HEK293 (cell line): Measurements from ENCODE around the gene C1QB.

Experiments
- CTCF ChIA-PET: fragments of 350-600 bp; formaldehyde crosslinking; extraction: SDS; loops from one replicate; lab custom pipeline; 2021; ENCODE audit warnings: antibody characterized with exemption; lab: Yijun Ruan, JAX
- POLR2A ChIA-PET: fragments of 300-600 bp; formaldehyde crosslinking; extraction: SDS; loops from one replicate; lab custom pipeline; 2020; ENCODE audit warnings: antibody characterized with exemption, inconsistent platforms; lab: Yijun Ruan, JAX
- H3K27ac ChIP-seq: fragments of 200-500 bp; sonication (Bioruptor generic); 2 replicates; pipeline ENCODE4 v1.5.1; 2014; ENCODE audit warnings: low read depth, low read length, control low read depth, inconsistent platforms; ENCODE audit errors: extremely low read depth
- H3K36me3 ChIP-seq, 2 experiments: fragments of 200-500 bp in 1 of 2; sonication (Bioruptor generic) in 1 of 2; 1 replicate in 1 of 2; 2 replicates in 1 of 2; pipeline ENCODE4 v1.5.1; 2014 to 2017; ENCODE audit warnings: inconsistent platforms in 2 of 2, low read length in 2 of 2; ENCODE audit not compliant: control insufficient read depth in 2 of 2, insufficient read depth in 1 of 2
- H3K4me1 ChIP-seq: fragments of 200-500 bp; sonication (Bioruptor generic); 2 replicates; pipeline ENCODE4 v1.5.1; 2014; ENCODE audit warnings: mild to moderate bottlenecking, low read length, inconsistent platforms; ENCODE audit not compliant: control insufficient read depth, insufficient read depth
- H3K4me3 ChIP-seq: 2 replicates; pipeline ENCODE4 v1.5.1; 2011; ENCODE audit warnings: low read depth, mild to moderate bottlenecking, control low read depth, low read length, moderate library complexity
- H3K9me3 ChIP-seq: fragments of 200-500 bp; sonication (Bioruptor generic); 2 replicates; pipeline ENCODE4 v1.5.1; 2014; ENCODE audit warnings: low read depth, low read length, inconsistent platforms; ENCODE audit not compliant: control insufficient read depth, insufficient read depth
- GFI1B ChIP-seq: fragments of 450-650 bp; formaldehyde crosslinking; IDR thresholded peaks from 2 replicates; pipeline ENCODE4 v1.5.1; 2016; ENCODE audit warnings: missing biosample characterization, missing genetic modification characterization
- GLIS2 ChIP-seq: fragments of 450-650 bp; formaldehyde crosslinking; IDR thresholded peaks from 2 replicates; pipeline ENCODE4 v1.5.1; 2016; ENCODE audit warnings: missing biosample characterization, missing genetic modification characterization
- HOXC10 ChIP-seq: sonication (generic); formaldehyde crosslinking; IDR thresholded peaks from 2 replicates; pipeline ENCODE4 v1.8.1; 2023; ENCODE audit warnings: mild to moderate bottlenecking, missing genetic modification reagents
- KLF8 ChIP-seq: fragments of 450-650 bp; formaldehyde crosslinking; IDR thresholded peaks from 2 replicates; pipeline ENCODE4 v1.5.1; 2016; ENCODE audit warnings: missing biosample characterization, missing genetic modification characterization
- KLF9 ChIP-seq: fragments of 450-650 bp; formaldehyde crosslinking; IDR thresholded peaks from 2 replicates; pipeline ENCODE4 v1.5.1; 2016; ENCODE audit warnings: missing biosample characterization, missing genetic modification characterization, low read depth
- MYNN ChIP-seq: fragments of 450-650 bp; formaldehyde crosslinking; IDR thresholded peaks from 2 replicates; pipeline ENCODE4 v1.5.1; 2016; ENCODE audit warnings: missing biosample characterization, missing genetic modification characterization, borderline replicate concordance
- PRDM1 ChIP-seq: fragments of 450-650 bp; formaldehyde crosslinking; IDR thresholded peaks from 2 replicates; pipeline ENCODE4; 2016; ENCODE audit warnings: missing biosample characterization, missing genetic modification characterization
- PRDM6 ChIP-seq: fragments of 450-650 bp; formaldehyde crosslinking; IDR thresholded peaks from 2 replicates; pipeline ENCODE4 v1.5.1; 2017; ENCODE audit warnings: missing biosample characterization, missing genetic modification characterization
- SP2 ChIP-seq: fragments of 450-650 bp; formaldehyde crosslinking; IDR thresholded peaks from 2 replicates; pipeline ENCODE4 v1.5.1; 2016; ENCODE audit warnings: missing biosample characterization, missing genetic modification characterization
- TRIM28 ChIP-seq: IDR thresholded peaks from 2 replicates; pipeline ENCODE4 v1.6.1; 2011; ENCODE audit warnings: low read length, control low read depth, borderline replicate concordance
- ZBTB20 ChIP-seq: fragments of 450-650 bp; formaldehyde crosslinking; IDR thresholded peaks from 2 replicates; pipeline ENCODE4 v1.5.1; 2016; ENCODE audit warnings: missing biosample characterization, missing genetic modification characterization
- ZBTB21 ChIP-seq: fragments of 450-650 bp; formaldehyde crosslinking; IDR thresholded peaks from 2 replicates; pipeline ENCODE4 v1.5.1; 2017; ENCODE audit warnings: missing biosample characterization, missing genetic modification characterization
- ZBTB48 ChIP-seq: fragments of 450-650 bp; formaldehyde crosslinking; IDR thresholded peaks from 2 replicates; pipeline ENCODE4 v1.5.1; 2016; ENCODE audit warnings: missing biosample characterization, missing genetic modification characterization
- ZBTB7A ChIP-seq: fragments of 450-650 bp; formaldehyde crosslinking; IDR thresholded peaks from 2 replicates; pipeline ENCODE4 v1.5.1; 2016; ENCODE audit warnings: low read depth, missing biosample characterization, missing genetic modification characterization
- ZFHX2 ChIP-seq: fragments of 450-650 bp; formaldehyde crosslinking; conservative IDR thresholded peaks from 2 replicates; pipeline ENCODE4 v1.5.1; 2016; ENCODE audit warnings: missing biosample characterization, missing genetic modification characterization
- ZNF114 ChIP-seq: fragments of 450-650 bp; formaldehyde crosslinking; IDR thresholded peaks from 2 replicates; pipeline ENCODE4 v1.5.0; 2017; ENCODE audit warnings: missing biosample characterization, missing genetic modification characterization
- ZNF121 ChIP-seq: fragments of 450-650 bp; formaldehyde crosslinking; IDR thresholded peaks from 2 replicates; pipeline ENCODE4 v1.5.1; 2016; ENCODE audit warnings: missing biosample characterization, missing genetic modification characterization
- ZNF19 ChIP-seq: fragments of 450-650 bp; formaldehyde crosslinking; IDR thresholded peaks from 2 replicates; pipeline ENCODE4; 2016; ENCODE audit warnings: missing biosample characterization, missing genetic modification characterization, low read depth
- ZNF292 ChIP-seq: fragments of 450-650 bp; formaldehyde crosslinking; IDR thresholded peaks from 2 replicates; pipeline ENCODE4 v1.5.1; 2016; ENCODE audit warnings: low read depth, missing biosample characterization, missing genetic modification characterization, borderline replicate concordance
- ZNF324 ChIP-seq: fragments of 450-650 bp; formaldehyde crosslinking; IDR thresholded peaks from 2 replicates; pipeline ENCODE4 v1.5.1; 2016; ENCODE audit warnings: missing biosample characterization, missing genetic modification characterization
- ZNF335 ChIP-seq: fragments of 450-650 bp; formaldehyde crosslinking; conservative IDR thresholded peaks from 2 replicates; pipeline ENCODE4 v1.5.1; 2016; ENCODE audit warnings: missing biosample characterization, missing genetic modification characterization
- ZNF549 ChIP-seq: fragments of 450-650 bp; IDR thresholded peaks from 2 replicates; pipeline ENCODE4 v1.5.1; 2018; ENCODE audit warnings: missing biosample characterization, missing genetic modification characterization, mild to moderate bottlenecking, inconsistent platforms, moderate library complexity
- ZNF610 ChIP-seq: fragments of 450-650 bp; formaldehyde crosslinking; IDR thresholded peaks from 2 replicates; pipeline ENCODE4 v1.5.1; 2016; ENCODE audit warnings: missing biosample characterization, missing genetic modification characterization, borderline replicate concordance
- ZNF707 ChIP-seq: fragments of 450-650 bp; formaldehyde crosslinking; IDR thresholded peaks from 2 replicates; pipeline ENCODE4 v1.5.1; 2016; ENCODE audit warnings: missing biosample characterization, missing genetic modification characterization
- ZXDB ChIP-seq: fragments of 450-650 bp; formaldehyde crosslinking; IDR thresholded peaks from 2 replicates; pipeline ENCODE4 v1.5.1; 2016; ENCODE audit warnings: missing biosample characterization, missing genetic modification characterization
- TF ChIP-seq, protein P1 (sequence below): fragments of 450-650 bp; formaldehyde crosslinking; IDR thresholded peaks from 2 replicates; pipeline ENCODE4 v1.5.1; 2017; ENCODE audit warnings: missing biosample characterization, missing genetic modification characterization
- TF ChIP-seq, protein P2 (sequence below): fragments of 450-650 bp; formaldehyde crosslinking; IDR thresholded peaks from 2 replicates; pipeline ENCODE4 v1.5.1; 2016; ENCODE audit warnings: missing biosample characterization, missing genetic modification characterization
- TF ChIP-seq, protein P3 (sequence below): fragments of 450-650 bp; formaldehyde crosslinking; IDR thresholded peaks from 2 replicates; pipeline ENCODE4 v1.5.1; 2016; ENCODE audit warnings: missing biosample characterization, missing genetic modification characterization
- TF ChIP-seq, protein P4 (sequence below): fragments of 450-650 bp; formaldehyde crosslinking; optimal IDR thresholded peaks from 2 replicates; pipeline ENCODE3; 2016; ENCODE audit warnings: missing biosample characterization, mild to moderate bottlenecking, missing genetic modification characterization

Gene C1QB

GRCh38 chr1:22709891-22710700, 57.1 kb downstream of the C1QB start:
- peak overlapping the region; percentile 90 for H3K27ac ChIP-seq
- no peaks in the 10 kb centered on the region for H3K9me3 ChIP-seq
- H3K4me3 ChIP-seq: peak overlapping the region; percentile 45
- CTCF ChIA-PET: interaction anchor here (0.9 to 1.6 kb wide), 2 partner anchors 11 to 156 kb away, joined by 3 to 9 read pairs; no protein-coding TSS in a partner anchor
- H3K4me1 ChIP-seq: peaks cover 2% of the 10 kb centered on the region; the same call in 1 of the 2 replicates
- peaks cover 0 to 3% of the 10 kb centered on the region in 2 experiments; a peak in 1 of 3 replicates for H3K36me3 ChIP-seq
- POLR2A ChIA-PET: no interaction called here
- TF ChIP-seq ZBTB7A (tag by site-specific recombination) (no peak), HOXC10 (CRISPR knock-in tag) (no peak), ZNF121 (tag by site-specific recombination) (peak; percentile 58; the same call in 1 of the 2 replicates), ZNF324 (tag by site-specific recombination) (no peak), PRDM6 (tag by site-specific recombination) (no peak), TRIM28 (no peak), ZNF335 (tag by site-specific recombination) (peak; percentile 98), GFI1B (tag by site-specific recombination) (no peak), ZNF292 (tag by site-specific recombination) (no peak), MYNN (no peak), GLIS2 (tag by site-specific recombination) (0 out of 2 replicates have a peak, but pooled peaks have one; percentile 27), SP2 (no peak), ZNF114 (tag by site-specific recombination) (no peak), KLF9 (tag by site-specific recombination) (peak; percentile 65), ZNF19 (tag by site-specific recombination) (no peak), ZBTB21 (tag by site-specific recombination) (no peak), ZNF610 (tag by site-specific recombination) (no peak), ZNF707 (tag by site-specific recombination) (no peak), ZNF549 (tag by site-specific recombination) (no peak), ZXDB (tag by site-specific recombination) (peak; percentile 25; the same call in 1 of the 2 replicates), KLF8 (tag by site-specific recombination) (no peak), ZBTB20 (tag by site-specific recombination) (peak; percentile 65; the same call in 1 of the 2 replicates), ZFHX2 (peak; percentile 40), ZBTB48 (peak; percentile 61; the same call in 1 of the 2 replicates), PRDM1 (tag by site-specific recombination) (no peak)
- TF ChIP-seq, protein P1, sequence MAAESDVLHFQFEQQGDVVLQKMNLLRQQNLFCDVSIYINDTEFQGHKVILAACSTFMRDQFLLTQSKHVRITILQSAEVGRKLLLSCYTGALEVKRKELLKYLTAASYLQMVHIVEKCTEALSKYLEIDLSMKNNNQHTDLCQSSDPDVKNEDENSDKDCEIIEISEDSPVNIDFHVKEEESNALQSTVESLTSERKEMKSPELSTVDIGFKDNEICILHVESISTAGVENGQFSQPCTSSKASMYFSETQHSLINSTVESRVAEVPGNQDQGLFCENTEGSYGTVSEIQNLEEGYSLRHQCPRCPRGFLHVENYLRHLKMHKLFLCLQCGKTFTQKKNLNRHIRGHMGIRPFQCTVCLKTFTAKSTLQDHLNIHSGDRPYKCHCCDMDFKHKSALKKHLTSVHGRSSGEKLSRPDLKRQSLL (tag by site-specific recombination): no peak
- TF ChIP-seq, protein P2, sequence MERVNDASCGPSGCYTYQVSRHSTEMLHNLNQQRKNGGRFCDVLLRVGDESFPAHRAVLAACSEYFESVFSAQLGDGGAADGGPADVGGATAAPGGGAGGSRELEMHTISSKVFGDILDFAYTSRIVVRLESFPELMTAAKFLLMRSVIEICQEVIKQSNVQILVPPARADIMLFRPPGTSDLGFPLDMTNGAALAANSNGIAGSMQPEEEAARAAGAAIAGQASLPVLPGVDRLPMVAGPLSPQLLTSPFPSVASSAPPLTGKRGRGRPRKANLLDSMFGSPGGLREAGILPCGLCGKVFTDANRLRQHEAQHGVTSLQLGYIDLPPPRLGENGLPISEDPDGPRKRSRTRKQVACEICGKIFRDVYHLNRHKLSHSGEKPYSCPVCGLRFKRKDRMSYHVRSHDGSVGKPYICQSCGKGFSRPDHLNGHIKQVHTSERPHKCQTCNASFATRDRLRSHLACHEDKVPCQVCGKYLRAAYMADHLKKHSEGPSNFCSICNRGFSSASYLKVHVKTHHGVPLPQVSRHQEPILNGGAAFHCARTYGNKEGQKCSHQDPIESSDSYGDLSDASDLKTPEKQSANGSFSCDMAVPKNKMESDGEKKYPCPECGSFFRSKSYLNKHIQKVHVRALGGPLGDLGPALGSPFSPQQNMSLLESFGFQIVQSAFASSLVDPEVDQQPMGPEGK (tag by site-specific recombination): peak; percentile 71
- TF ChIP-seq, protein P3, sequence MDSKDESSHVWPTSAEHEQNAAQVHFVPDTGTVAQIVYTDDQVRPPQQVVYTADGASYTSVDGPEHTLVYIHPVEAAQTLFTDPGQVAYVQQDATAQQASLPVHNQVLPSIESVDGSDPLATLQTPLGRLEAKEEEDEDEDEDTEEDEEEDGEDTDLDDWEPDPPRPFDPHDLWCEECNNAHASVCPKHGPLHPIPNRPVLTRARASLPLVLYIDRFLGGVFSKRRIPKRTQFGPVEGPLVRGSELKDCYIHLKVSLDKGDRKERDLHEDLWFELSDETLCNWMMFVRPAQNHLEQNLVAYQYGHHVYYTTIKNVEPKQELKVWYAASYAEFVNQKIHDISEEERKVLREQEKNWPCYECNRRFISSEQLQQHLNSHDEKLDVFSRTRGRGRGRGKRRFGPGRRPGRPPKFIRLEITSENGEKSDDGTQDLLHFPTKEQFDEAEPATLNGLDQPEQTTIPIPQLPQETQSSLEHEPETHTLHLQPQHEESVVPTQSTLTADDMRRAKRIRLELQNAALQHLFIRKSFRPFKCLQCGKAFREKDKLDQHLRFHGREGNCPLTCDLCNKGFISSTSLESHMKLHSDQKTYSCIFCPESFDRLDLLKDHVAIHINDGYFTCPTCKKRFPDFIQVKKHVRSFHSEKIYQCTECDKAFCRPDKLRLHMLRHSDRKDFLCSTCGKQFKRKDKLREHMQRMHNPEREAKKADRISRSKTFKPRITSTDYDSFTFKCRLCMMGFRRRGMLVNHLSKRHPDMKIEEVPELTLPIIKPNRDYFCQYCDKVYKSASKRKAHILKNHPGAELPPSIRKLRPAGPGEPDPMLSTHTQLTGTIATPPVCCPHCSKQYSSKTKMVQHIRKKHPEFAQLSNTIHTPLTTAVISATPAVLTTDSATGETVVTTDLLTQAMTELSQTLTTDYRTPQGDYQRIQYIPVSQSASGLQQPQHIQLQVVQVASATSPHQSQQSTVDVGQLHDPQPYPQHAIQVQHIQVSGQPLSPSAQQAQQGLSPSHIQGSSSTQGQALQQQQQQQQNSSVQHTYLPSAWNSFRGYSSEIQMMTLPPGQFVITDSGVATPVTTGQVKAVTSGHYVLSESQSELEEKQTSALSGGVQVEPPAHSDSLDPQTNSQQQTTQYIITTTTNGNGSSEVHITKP: peak; percentile 82
- TF ChIP-seq, protein P4, sequence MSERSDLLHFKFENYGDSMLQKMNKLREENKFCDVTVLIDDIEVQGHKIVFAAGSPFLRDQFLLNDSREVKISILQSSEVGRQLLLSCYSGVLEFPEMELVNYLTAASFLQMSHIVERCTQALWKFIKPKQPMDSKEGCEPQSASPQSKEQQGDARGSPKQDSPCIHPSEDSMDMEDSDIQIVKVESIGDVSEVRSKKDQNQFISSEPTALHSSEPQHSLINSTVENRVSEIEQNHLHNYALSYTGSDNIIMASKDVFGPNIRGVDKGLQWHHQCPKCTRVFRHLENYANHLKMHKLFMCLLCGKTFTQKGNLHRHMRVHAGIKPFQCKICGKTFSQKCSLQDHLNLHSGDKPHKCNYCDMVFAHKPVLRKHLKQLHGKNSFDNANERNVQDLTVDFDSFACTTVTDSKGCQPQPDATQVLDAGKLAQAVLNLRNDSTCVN: peak; percentile 30
